Measurements from ENCODE around the gene ANKRD42. TPM values are rescaled to one million over a fixed set of nuclear protein-coding genes. Genes with fewer than 3 reads are reported as not detected.

The ANKRD42 gene
- polyA plus RNA-seq, 1 of the 3 experiments (the other 2 are of a cell fraction): 13.3 TPM

GRCh38 chr11:83280256-83280655 is 86.7 kb downstream of the ANKRD42 start:
- Histone ChIP-seq H3K27me3 (ENCODE audit: insufficient read depth) (no peaks in the 10 kb centered on the region), H3K4me1 (ENCODE audit: control insufficient read depth in 1 of 2, insufficient read depth in 2 of 2, low read depth in 1 of 2, low read length in 1 of 2) (peaks cover 22 to 43% of the 10 kb centered on the region in 2 experiments; a peak in 3 of 4 replicates), H2AFZ (ENCODE audit: low read depth) (no peak overlapping the region), H3K27ac (ENCODE audit: low read depth in 2 of 2, low read length in 1 of 2) (no peak overlapping the region), H3K9ac (no peak overlapping the region), H3F3A (replicated peaks; ENCODE audit: insufficient read depth) (peaks cover 22% of the 10 kb centered on the region), H3K4me3 (ENCODE audit: low read depth in 2 of 2, low read length in 1 of 2) (no peak overlapping the region), H3K9me2 (no peaks in the 10 kb centered on the region), H3K9me3 (no peaks in the 10 kb centered on the region), H4K20me1 (ENCODE audit: insufficient read depth) (0 out of 2 replicates have a peak, but pooled peaks cover 6% of the 10 kb centered on the region), H3K4me2 (no peak overlapping the region), H3K36me3 (replicated peaks in 1 of 2; ENCODE audit: control insufficient read depth in 1 of 2, insufficient read depth in 2 of 2, low read length in 1 of 2) (peaks cover 55 to 60% of the 10 kb centered on the region in 2 experiments), H3K79me2 (ENCODE audit: insufficient read depth) (peaks cover 88% of the 10 kb centered on the region)
- ChIA-PET CTCF (no interaction called here), POLR2A (no interaction called here)
- TF ChIP-seq FOSL2 (IDR thresholded peaks at IDR 0.05; ENCODE audit: borderline replicate concordance, low read depth) (no peak), TCF12 (IDR thresholded peaks at IDR 0.05) (no peak), TEAD4 (IDR thresholded peaks at IDR 0.05; ENCODE audit: borderline replicate concordance, insufficient read depth) (no peak), RXRA (IDR thresholded peaks at IDR 0.05; ENCODE audit: borderline replicate concordance, low read depth) (no peak), EP300 (IDR thresholded peaks at IDR 0.05; ENCODE audit: borderline replicate concordance in 1 of 2, low read depth in 1 of 2, low read length in 1 of 2) (no peak)
- WGBS (ENCODE audit: low lambda C conversion rate): 79% methylated on average over 1 of the region's 1 CpG
- DNase-seq: no peak

GRCh38 chr11:83282084-83282716 is 88.7 kb downstream of the ANKRD42 start:
- H3K4me2 ChIP-seq: peak overlapping the region; percentile 81
- H3K9ac ChIP-seq: no peak overlapping the region
- no peaks in the 10 kb centered on the region for H3K9me3 ChIP-seq
- 0 out of 2 replicates have a peak, but pooled peaks cover 6% of the 10 kb centered on the region for H4K20me1 ChIP-seq (ENCODE audit: insufficient read depth)
- H3F3A ChIP-seq (replicated peaks; ENCODE audit: insufficient read depth): peaks cover 13% of the 10 kb centered on the region
- H3K36me3 ChIP-seq (replicated peaks in 1 of 2; ENCODE audit: control insufficient read depth in 1 of 2, insufficient read depth in 2 of 2, low read length in 1 of 2): peaks cover 37 to 46% of the 10 kb centered on the region in 2 experiments
- ChIA-PET POLR2A (interaction anchor here (0.9 kb wide), 1 partner anchor 381 kb away, joined by 3 read pairs; the partner anchor contains the start of gene DDIAS), CTCF (interaction anchor here (1.1 to 1.5 kb wide), 4 partner anchors 10 to 542 kb away, joined by 3 to 6 read pairs (median 5); no protein-coding TSS in a partner anchor)
- H3K27me3 ChIP-seq (ENCODE audit: insufficient read depth): no peaks in the 10 kb centered on the region
- H3K79me2 ChIP-seq (ENCODE audit: insufficient read depth): peaks cover 80% of the 10 kb centered on the region
- TF ChIP-seq FOSL2 (IDR thresholded peaks at IDR 0.05; ENCODE audit: borderline replicate concordance, low read depth): no peak
- TF ChIP-seq EZH2phosphoT487 (IDR thresholded peaks at IDR 0.05; ENCODE audit: borderline replicate concordance, low read depth): no peak
- TF ChIP-seq EP300 (IDR thresholded peaks at IDR 0.05; ENCODE audit: borderline replicate concordance in 1 of 2, low read depth in 1 of 2, low read length in 1 of 2): no peak
- no peak for TF ChIP-seq MAX (IDR thresholded peaks at IDR 0.05; ENCODE audit: low read depth)
- no peak for TF ChIP-seq MEF2A (IDR thresholded peaks at IDR 0.05; ENCODE audit: borderline replicate concordance, low read depth)
- TF ChIP-seq RCOR1 (IDR thresholded peaks at IDR 0.05; ENCODE audit: low read length): no peak
- TF ChIP-seq USF1 (IDR thresholded peaks at IDR 0.05; ENCODE audit: borderline replicate concordance, low read depth): no peak
- no peak overlapping the region; a peak in 1 of 4 replicates for H3K4me3 ChIP-seq (ENCODE audit: low read depth in 2 of 2, low read length in 1 of 2)
- H3K4me1 ChIP-seq (ENCODE audit: control insufficient read depth in 1 of 2, insufficient read depth in 2 of 2, low read depth in 1 of 2, low read length in 1 of 2): peaks cover 22 to 43% of the 10 kb centered on the region in 2 experiments; a peak in 3 of 4 replicates
- no peak overlapping the region for H2AFZ ChIP-seq (ENCODE audit: low read depth)
- H3K27ac ChIP-seq (ENCODE audit: low read depth in 2 of 2, low read length in 1 of 2): no peak overlapping the region
- no peak for DNase-seq
- H3K9me2 ChIP-seq: no peaks in the 10 kb centered on the region
- WGBS (ENCODE audit: low lambda C conversion rate): 67% methylated on average over 4 of the region's 4 CpGs
